ENCODE data around the gene NEURL4.

Gene NEURL4

DNA sequence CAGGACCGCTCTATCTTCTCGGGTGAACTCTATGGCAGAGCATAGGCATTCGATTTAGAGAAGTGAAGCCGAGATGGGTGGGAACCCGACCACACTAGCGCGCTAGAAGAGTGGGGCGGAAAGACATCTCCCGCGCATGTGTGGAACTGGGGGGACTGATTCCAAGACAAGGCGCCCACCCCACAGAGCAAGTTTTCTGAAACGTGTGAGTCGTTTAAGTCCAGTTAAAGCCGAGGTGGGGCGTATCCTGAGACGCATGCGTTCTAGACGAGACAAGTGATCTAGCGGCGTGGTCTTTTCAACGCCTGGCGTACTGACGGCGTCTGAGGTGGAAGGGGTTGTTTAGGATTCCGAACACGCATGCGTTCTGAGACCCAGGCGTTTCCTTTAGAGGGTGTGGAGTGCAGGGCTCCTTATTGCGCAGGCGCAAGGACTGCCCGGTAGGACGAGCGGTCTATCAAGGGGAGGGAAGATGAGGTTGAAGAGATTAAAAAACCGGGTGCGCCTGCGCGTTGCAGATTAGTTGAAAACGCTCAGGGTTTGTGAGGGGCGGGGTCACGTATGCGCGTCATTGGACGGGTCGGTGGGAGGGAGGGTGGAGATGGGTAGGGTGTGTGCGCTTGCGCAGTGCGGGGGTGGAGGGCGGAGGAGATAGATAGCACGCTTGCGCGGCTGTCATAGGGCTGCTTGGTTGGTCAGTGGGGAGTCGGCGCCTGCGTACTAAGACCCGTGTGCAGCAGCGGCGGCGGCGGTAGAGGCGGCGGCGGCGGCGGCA lies 22.0 kb downstream of the NEURL4 start, which contains the start of gene EIF5A:
Gene EIF5A, plus strand, starts transcription at position 718 of the 775 bp plus-strand sequence. CDS start 2,008 bp downstream, outside the sequence.
- peak; percentile 100 for DNase-seq (ENCODE audit: low read depth in 4 of 4, low spot score in 1 of 4)

DNA sequence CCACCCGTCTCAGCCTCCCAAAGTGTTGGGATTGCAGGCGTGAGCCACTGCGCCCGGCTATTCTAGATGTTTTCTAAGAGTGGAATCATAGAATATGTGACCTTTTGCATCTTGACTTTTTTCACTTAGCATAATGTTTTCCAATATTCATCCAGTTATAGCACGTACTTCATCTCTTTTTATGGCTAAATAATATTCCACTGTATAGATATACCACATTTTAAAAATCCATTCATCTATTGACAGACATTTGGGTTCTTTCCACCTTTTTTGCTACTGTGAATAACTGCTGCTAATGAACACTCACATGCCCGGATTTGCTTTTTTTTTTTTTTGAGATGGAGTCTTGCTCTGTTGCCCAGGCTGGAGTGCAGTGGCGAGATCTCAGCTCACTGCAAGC lies 25.0 kb downstream of the NEURL4 start:
- DNase-seq (ENCODE audit: low read depth in 4 of 4, low spot score in 1 of 4): no peak

DNA sequence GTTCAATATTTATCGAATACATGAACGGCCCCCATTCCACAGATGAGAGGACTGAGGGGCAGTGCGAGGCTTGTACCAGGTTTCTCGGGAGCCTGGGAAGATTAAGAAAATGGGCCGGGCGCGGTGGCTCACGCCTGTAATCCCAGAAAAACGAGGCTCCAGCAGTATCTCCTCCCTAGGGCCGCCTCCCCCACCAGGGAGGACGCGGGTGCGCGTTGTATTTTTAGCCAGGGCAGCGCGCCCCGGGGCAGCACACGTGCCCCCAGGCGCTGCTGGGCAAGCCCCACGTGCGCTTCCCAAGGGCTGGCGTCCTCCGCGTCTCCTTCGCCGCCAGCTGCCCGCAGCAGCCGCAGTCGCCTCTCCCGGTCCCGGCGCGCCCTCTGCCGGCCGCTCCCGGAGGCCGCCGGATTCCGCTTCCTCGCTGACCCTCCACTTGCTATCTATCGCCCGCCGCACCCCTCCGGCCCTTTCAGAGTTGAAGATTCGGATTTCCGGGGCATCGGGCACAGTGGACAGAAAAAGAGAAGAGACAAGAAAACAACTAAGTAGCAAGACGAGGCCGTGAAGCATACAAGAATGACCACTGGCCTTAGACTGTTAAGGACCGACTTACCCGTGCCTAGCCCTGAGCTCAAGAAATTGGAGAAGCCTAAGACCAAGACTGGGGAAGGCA lies 32.8 kb downstream of the NEURL4 start:
- DNase-seq (ENCODE audit: low read depth in 4 of 4, low spot score in 1 of 4): peak in 3 of 4 experiments; percentile 35 to 58 (median 55)

- no peak for DNase-seq (ENCODE audit: low read depth in 4 of 4, low spot score in 1 of 4)
Observed at GRCh38 chr17:7295230-7296180, 33.6 kb downstream of the NEURL4 start.

DNA sequence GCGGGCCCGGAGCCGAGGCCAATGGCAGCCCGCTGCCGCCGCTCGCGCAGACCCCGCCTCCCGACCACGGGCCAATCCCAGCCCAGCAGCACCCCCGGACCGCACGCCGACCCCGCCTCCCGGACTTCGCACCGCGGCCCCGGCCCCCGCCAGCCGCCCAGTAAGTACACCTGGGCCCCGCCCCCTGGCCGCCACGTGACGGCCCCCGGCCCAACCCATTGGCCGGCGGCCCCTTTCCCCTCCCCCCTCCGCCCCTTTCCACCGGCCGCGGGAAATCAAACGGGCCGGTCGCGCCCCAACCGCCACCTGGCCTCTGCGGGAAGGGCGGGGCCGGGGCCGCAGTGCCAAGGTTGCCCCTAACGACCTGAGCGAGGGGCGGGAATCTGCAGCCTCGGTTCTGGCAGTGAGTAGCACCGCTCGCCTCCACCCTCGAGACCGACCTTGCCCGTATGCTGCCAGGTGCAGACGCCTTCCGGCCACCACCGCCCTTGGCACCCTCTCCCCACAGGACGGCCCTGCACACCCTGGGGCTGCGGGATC lies 34.5 kb downstream of the NEURL4 start, which contains the start of gene YBX2:
Gene YBX2, minus strand, starts transcription at position 26 of the 540 bp plus-strand sequence. CDS start 139 bp downstream, outside the sequence.
- DNase-seq (ENCODE audit: low read depth in 4 of 4, low spot score in 1 of 4): peak in 3 of 4 experiments; percentile 34 to 73 (median 46)

GRCh38 chr17:7293816-7294613 lies 35.1 kb downstream of the NEURL4 start:
- DNase-seq (ENCODE audit: low read depth in 4 of 4, low spot score in 1 of 4): no peak

GRCh38 chr17:7293159-7293558 lies 36.0 kb downstream of the NEURL4 start:
- DNase-seq (ENCODE audit: low read depth in 4 of 4, low spot score in 1 of 4): no peak

DNA sequence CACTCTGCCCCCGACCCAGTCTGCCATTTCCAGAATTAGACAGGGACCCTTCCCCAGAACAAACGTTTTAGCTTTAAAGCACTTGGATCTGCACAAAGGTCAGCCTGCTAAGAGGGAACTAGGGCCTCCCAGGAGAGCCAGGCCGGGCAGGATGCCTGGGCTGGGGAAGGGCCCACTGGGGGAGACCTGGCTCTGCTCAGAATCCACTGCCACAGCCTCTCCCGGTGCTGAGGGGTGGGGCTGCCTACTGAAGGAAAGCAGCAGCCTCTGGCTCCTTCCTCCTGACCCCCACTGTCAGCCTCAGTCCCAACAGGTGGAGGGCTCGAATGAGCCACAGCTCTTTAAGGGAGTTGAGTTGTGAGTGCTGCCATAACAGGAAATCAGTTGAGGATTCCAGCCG lies 36.4 kb downstream of the NEURL4 start:
- no peak for DNase-seq (ENCODE audit: low read depth in 4 of 4, low spot score in 1 of 4)

GRCh38 chr17:7292194-7292593 lies 36.9 kb downstream of the NEURL4 start:
- no peak for DNase-seq (ENCODE audit: low read depth in 4 of 4, low spot score in 1 of 4)

- no peak for DNase-seq (ENCODE audit: low read depth in 4 of 4, low spot score in 1 of 4)
Observed at GRCh38 chr17:7290685-7291084, 38.5 kb downstream of the NEURL4 start.

DNA sequence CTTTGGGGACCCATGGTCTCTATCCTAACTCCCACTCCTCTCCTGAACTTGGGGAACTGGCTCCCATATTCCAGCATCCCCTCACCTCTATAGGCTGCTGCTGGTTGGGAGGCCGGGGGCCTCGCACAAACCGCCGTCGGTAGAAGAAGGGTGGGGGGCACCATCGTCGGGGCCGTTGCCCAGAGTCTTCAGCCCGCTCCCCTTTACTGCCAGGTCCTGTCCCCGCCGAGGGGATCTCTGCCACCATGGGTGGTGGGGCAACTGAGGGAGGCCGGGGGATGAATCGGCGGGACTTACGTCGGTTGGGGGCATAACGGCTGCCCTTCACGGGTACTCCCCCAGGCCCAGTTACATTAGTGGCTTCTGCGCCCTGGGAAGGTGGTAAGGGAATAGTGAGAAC lies 39.0 kb downstream of the NEURL4 start:
- DNase-seq (ENCODE audit: low read depth in 4 of 4, low spot score in 1 of 4): no peak

- no peak for DNase-seq (ENCODE audit: low read depth in 4 of 4, low spot score in 1 of 4)
Observed at GRCh38 chr17:7289256-7290032, 39.7 kb downstream of the NEURL4 start.

- DNase-seq (ENCODE audit: low read depth in 4 of 4, low spot score in 1 of 4): no peak
Observed at GRCh38 chr17:7285679-7286078, 43.5 kb downstream of the NEURL4 start.

DNA sequence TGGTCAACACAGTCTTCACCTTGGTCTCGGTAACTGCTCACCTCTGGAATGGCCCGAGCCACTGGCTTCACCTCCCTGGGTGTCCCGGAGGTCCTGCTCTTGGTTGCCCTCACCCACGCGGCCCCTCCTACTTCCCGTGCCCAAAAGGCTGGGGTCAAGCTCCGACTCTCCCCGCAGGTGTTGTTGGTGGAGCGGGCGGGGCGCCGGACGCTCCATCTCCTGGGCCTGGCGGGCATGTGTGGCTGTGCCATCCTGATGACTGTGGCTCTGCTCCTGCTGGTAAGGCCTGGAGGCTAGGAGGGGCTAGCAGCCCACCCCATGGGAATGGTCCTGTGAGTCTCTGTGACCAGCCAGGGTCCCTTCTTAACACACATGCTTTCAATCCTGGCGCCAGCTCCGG lies 44.2 kb downstream of the NEURL4 start:
- DNase-seq (ENCODE audit: low read depth in 4 of 4, low spot score in 1 of 4): no peak

DNA sequence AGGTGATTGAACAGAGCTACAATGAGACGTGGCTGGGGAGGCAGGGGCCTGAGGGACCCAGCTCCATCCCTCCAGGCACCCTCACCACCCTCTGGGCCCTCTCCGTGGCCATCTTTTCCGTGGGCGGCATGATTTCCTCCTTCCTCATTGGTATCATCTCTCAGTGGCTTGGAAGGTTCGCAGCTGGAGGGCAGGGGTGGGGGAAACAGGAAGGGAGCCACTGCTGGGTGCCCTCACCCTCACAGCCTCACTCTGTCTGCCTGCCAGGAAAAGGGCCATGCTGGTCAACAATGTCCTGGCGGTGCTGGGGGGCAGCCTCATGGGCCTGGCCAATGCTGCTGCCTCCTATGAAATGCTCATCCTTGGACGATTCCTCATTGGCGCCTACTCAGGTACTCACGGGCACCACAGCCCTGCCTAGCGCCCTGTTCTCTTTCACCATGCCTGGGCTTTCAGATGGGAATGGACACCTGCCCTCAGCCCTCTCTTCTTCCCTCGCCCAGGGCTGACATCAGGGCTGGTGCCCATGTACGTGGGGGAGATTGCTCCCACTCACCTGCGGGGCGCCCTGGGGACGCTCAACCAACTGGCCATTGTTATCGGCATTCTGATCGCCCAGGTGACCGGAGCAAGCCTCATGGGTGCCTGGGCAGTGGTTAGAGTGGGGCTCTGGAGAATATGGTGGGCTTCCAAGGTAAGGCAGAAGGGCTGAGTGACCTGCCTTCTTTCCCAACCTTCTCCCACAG lies 45.5 kb downstream of the NEURL4 start:
- DNase-seq (ENCODE audit: low read depth in 4 of 4, low spot score in 1 of 4): no peak

- no peak for DNase-seq (ENCODE audit: low read depth in 4 of 4, low spot score in 1 of 4)
Observed at GRCh38 chr17:7282752-7283321, 46.3 kb downstream of the NEURL4 start.

- DNase-seq (ENCODE audit: low read depth in 4 of 4, low spot score in 1 of 4): no peak
Observed at GRCh38 chr17:7281953-7282751, 47.0 kb downstream of the NEURL4 start.

All from stimulated activated CD4-positive, alpha-beta T cell treated with anti-CD3 and anti-CD28 coated beads, Interleukin-1b, Interleukin-23, amount 100 ng/mL, for 24 hours (primary cell).